Amniotic epithelial cell (primary cell): ENCODE data around the gene WDFY2.
"Not testable (repeated sequence)": the region's sequence is repeated elsewhere in the genome, so short reads cannot be mapped to it uniquely, and the experiment has no call there.

Experiments used
- DNase-seq: peaks from one replicate; pipeline ENCODE4 v3.0.0-alpha.2; 2010; ENCODE audit warnings: low read depth

The WDFY2 gene

GRCh38 chr13:51666374-51666773, 82.1 kb downstream of the WDFY2 start:
- DNase-seq, result no peak

DNA sequence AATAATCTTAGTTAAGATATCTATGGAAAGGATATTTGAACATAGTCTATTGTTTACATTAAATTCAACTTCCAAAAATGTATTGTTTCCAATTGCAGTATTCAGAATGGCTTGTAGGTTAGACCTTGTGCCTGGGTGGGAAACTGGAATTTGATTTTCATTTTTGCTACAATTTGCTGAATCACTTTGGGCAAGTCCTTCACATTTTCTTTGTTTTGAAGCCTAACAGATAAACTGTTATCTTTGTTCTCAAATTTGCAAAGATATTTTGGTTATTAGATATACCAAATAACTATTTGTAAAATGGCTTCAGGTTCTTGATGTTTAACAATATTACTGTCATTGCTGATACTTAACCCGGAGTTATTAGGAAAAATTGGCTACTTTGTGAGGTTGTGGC, 82.6 kb downstream of the WDFY2 start:
- DNase-seq, result no peak

DNA sequence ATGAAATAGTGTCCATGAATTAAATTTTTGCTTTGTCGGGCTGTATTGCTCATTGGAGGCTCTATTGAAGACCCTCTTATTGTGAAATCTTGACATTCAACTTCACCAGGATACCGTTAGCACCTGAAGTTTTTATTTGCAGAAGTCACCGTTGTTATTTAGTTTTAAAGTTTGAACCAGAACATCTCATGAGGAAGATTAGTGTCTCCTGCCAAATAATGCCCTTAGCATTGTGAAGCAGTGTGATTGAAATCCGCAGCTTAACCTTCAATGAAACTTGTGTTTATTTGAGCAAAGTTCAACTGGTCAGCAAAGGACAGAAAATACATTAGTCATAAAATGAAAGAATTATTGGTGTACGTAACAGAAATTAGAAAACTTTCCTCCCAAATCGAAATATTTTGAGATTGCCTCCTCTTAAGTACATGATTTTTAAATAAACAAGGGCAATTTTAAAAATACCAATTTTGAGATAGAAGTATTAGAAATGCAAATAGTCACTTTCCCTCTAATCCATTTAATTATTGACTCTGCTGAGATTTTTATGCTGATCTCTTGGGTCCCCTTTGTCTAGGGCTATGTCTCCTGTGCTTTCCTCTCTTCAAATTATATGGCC, 84.4 kb downstream of the WDFY2 start:
- DNase-seq, result no peak

GRCh38 chr13:51673165-51673564, 88.9 kb downstream of the WDFY2 start:
- DNase-seq, result no peak

GRCh38 chr13:51674276-51674675, 90.0 kb downstream of the WDFY2 start:
- DNase-seq, result no peak

GRCh38 chr13:51675385-51675784, 91.1 kb downstream of the WDFY2 start:
- DNase-seq, result no peak

GRCh38 chr13:51675877-51676276, 91.6 kb downstream of the WDFY2 start:
- no peak for DNase-seq

- no peak for DNase-seq
Observed at GRCh38 chr13:51676739-51677138, 92.5 kb downstream of the WDFY2 start.

GRCh38 chr13:51678420-51678819, 94.2 kb downstream of the WDFY2 start:
- no peak for DNase-seq

GRCh38 chr13:51679616-51680015, 95.4 kb downstream of the WDFY2 start:
- peak; percentile 50 for DNase-seq

- peak; percentile 86 for DNase-seq
Observed at GRCh38 chr13:51681037-51681678, 96.9 kb downstream of the WDFY2 start.

DNA sequence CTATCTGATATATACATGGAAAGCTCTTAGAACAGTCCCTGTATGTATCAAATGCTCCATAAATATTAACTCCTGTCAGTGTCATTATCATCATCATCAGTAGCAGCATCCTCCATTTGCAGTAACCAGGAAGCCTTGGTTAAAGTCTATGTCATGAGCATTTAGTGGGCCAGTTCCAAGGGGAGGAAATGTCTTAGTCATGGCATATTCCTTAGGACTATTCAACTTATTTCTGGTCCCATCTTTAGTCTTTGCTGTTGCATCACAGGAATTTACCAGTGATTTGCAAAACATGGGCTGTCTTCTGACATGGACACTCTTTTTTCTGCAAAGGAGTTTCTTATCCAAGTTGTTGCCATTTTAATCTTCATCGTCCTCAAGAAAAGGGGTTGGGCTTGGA, 98.4 kb downstream of the WDFY2 start:
- peak; percentile 43 for DNase-seq

DNA sequence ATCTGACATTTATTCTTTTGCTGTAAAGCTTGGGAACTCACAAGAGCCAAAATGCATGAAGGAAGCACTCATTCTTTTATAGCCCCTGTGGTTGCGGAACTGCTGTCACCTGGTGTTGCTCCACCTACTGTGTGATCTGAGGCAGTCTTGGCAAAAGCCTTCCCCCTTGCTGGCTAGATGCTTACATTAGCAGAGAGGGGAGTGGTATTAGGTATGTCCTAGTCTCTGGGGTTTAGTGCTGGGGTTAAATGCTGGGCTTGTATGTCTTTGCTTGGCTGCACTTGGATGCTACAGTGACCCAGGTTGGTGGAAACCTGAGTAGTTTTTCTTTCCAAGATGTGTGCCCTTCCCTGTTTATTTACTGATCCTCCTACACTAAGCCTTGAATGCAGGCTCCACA, 99.3 kb downstream of the WDFY2 start:
- DNase-seq, result no peak

DNA sequence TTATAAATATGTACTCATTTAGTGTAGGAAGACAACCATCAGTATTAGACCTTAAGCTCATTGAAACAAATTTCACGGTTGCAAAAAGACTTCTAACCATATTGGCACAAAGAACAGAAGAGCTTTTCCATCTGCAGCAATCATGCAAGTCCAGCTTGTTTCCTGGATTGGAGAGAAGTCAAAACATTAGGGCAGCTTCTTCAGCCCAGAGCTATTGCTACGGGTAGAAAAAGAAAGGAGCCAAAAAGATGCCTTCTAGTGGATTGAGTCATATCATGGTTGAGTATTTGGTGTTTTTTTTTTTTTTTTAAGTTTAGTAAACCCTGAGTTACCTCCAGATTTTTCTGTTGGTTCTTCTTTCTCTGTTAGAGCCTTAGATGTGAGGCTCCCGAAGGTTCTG, 99.8 kb downstream of the WDFY2 start:
- no peak for DNase-seq

DNA sequence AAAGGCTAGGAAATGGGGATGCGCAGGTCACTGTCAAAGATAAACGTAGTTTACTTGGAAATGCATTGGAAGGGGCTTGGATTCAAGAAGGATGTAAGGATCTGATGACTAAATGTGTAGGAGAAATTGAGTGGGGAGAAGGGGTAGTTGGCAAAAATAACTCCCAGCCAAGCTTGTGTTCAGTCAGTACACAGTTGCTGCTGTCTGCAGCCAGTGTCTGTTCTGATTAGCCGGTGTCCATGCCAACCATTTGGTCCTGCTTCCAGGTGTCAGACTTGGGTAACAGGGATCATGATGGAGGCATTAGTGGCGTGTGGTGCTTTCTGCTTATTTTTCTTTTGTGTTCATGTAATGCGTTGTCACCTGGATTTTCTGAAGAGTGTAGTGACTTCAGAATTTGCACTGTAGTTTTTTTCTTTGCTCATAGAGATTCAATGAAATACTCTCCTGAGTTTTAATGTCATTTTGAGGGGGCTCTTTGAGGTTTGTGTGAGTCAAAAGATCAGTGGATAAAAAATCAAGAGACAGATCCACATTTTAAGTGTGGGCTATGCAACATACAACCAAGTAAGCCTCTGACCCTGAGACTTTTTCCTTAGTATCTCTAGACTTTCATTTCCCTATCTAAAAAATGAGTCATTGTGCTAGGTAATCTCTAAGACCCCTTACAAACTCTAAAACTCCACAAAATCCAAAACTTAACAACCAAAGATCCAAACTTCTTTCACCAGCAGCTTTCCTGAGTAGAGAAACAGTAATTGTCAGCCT, 103.9 kb downstream of the WDFY2 start:
- DNase-seq, result no peak

DNA sequence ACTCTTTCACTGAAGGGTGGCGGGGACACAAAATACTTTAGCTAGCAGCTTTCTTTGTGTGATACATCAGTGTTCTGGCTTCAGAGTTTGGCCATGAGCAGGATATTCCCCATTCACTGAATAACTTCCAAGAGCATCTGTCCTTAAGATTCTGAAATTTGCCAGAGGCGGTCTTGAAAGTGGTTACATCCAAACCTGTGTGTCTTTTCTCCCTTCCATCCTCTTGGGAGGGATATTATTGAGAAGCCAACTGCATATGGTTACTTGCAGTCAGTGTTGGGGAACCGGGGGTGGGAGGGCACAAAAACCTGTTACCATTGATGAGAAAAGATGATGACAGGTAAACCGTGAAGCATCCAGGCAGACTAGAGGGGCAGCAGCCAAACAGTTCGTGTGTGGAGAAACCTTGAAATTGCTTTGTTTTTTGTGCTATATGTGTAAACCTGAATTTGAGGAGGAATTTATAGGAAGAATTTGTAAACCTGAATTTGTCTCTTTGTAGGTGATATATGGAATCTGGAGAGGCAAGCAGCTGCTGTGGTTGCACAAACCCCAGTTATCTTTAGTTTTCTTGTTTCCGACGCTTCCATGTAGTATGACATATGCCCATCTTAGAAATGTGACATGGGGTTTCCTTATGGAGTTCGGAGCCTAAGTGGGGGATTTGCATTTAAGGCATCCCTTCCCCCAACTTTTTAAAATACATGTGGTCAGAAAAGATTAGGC, 104.8 kb downstream of the WDFY2 start:
- no peak for DNase-seq

DNA sequence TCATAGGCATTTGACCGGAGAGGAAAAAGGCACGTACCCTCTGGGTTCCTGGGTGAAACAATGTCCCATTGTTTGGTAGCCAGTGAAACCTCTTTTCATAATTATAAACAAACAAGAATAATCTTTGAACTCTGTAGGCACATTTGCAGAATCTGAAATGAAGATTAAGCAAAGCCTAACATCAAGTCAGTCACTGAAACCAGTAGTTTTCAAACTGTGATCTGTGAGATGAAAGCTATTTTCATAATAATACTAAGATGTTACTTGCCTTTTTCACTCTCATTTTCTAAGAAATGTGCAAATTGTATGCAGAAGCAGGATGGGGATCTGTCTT, 105.4 kb downstream of the WDFY2 start:
- no peak for DNase-seq

GRCh38 chr13:51695677-51696076, 111.4 kb downstream of the WDFY2 start:
- not testable (repeated sequence) for DNase-seq

- DNase-seq, result peak; percentile 38
Observed at GRCh38 chr13:51697181-51697580, 112.9 kb downstream of the WDFY2 start.

DNA sequence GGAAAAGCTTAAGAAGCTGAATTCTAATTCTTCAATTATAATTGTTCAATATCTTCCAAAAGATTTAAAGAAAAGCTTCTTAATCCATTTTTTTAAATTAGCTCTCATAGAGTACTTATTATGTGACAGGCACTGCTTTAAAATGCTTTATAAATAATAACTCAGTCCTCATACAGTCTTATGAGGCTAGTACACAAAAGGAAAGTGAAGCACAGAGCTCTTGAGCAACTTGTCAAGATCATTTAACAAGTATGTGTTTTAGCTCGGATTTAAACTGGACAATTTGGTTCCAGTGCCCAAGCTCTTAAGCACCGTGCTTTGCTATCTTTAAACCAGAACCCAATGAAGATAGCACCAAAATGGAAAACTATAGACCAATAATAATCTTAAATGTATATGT, 113.6 kb downstream of the WDFY2 start:
- peak; percentile 54 for DNase-seq

DNA sequence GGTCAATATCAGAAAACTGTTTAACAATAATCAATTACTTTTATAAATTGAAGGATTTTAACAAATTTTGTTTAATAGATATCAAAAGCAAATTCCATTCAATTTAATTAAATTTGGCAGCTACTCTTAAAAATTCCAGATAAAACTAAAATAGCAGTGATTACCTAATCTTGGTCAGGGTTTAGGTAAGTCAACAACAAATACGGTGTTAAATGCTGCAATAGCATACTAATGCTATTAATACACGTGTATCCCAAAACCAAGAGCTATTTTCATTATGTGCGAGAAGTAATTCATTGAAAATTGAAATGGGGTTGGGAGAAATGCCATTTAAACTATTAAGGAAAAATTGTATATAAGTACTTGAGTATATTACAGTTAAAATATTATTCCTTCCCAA, 114.1 kb downstream of the WDFY2 start:
- no peak for DNase-seq

- DNase-seq, result no peak
Observed at GRCh38 chr13:51704399-51705313, 120.4 kb downstream of the WDFY2 start.
